B cell (primary cell): ENCODE measurements around the gene PCDHGA2. TPM values are rescaled to one million over a fixed set of nuclear protein-coding genes. Genes with fewer than 3 reads are reported as not detected.
A peak's percentile ranks its signal among the peaks of the same experiment; 100 is the strongest.

Source experiments
- ATAC-seq: fragments of 200-7000 bp; cut with Tn5 transposase; one replicate; pipeline ENCODE4 v1.10.0; 2021; ENCODE audit warnings: low read depth, mild to moderate bottlenecking, moderate number of reproducible peaks, moderate library complexity
- CTCF ChIA-PET: fragments of 350-600 bp; sonication (Branson Sonifier 250); formaldehyde crosslinking; loops from one replicate; lab custom pipeline; 2021; ENCODE audit warnings: antibody characterized with exemption, inconsistent platforms; lab: Charles Lee
- POLR2A ChIA-PET: fragments of 350-600 bp; sonication (Branson Sonifier 250); formaldehyde crosslinking; loops from one replicate; lab custom pipeline; 2021; ENCODE audit warnings: antibody characterized with exemption; lab: Charles Lee
- DNase-seq: peaks from one replicate; pipeline ENCODE4 v3.0.0; 2013
- H2AFZ ChIP-seq: 2 replicates; pipeline ENCODE4 v1.6.1; 2012; ENCODE audit warnings: mild to moderate bottlenecking, low read depth, low read length; ENCODE audit not compliant: insufficient read depth, poor library complexity, severe bottlenecking
- H3K27ac ChIP-seq, 2 donors: 1 replicate in 1 of 2; 2 replicates in 1 of 2; pipeline ENCODE4 v1.5.1; 2012 to 2013; ENCODE audit warnings: low read length in 2 of 2, mild to moderate bottlenecking in 2 of 2, moderate library complexity in 1 of 2
- H3K27me3 ChIP-seq, 4 experiments: fragments of 200-600 bp in 1 of 4; sonication (generic) in 1 of 4; replicated peaks in 1 of 4; 1 replicate in 2 of 4; 2 replicates in 2 of 4; pipeline versions ENCODE4 v1.6.1 to v1.7.0; 2013 to 2016; ENCODE audit warnings: low read length in 3 of 4, mild to moderate bottlenecking in 2 of 4, mixed read lengths in 1 of 4, moderate library complexity in 1 of 4; ENCODE audit not compliant: insufficient read depth in 4 of 4, control insufficient read depth in 3 of 4; ENCODE audit errors: control extremely low read depth in 1 of 4
- H3K36me3 ChIP-seq, 2 experiments: replicated peaks in 1 of 2; 1 replicate in 1 of 2; 2 replicates in 1 of 2; pipeline versions ENCODE4 v1.6.1 to v1.7.1; 2013; ENCODE audit warnings: low read length in 1 of 2; ENCODE audit not compliant: insufficient read depth in 2 of 2, control insufficient read depth in 1 of 2; ENCODE audit errors: control extremely low read depth in 1 of 2, extremely low read depth in 1 of 2
- H3K4me1 ChIP-seq, 2 donors: fragments of 200-600 bp in 1 of 2; sonication (generic) in 1 of 2; 1 replicate in 1 of 2; 2 replicates in 1 of 2; pipeline versions ENCODE4 v1.5.1 to v1.6.1; 2013 to 2017; ENCODE audit warnings: low read length in 2 of 2; ENCODE audit not compliant: control insufficient read depth in 2 of 2, insufficient read depth in 2 of 2
- H3K4me2 ChIP-seq: replicated peaks from 2 replicates; pipeline ENCODE3; 2012; ENCODE audit warnings: mild to moderate bottlenecking, low read depth, low read length; ENCODE audit not compliant: poor library complexity, severe bottlenecking
- H3K4me3 ChIP-seq, 5 experiments: fragments of 200-600 bp in 1 of 5; sonication (generic) in 1 of 5; 1 replicate in 3 of 5; 2 replicates in 2 of 5; pipeline versions ENCODE4 v1.5.1 to v1.7.0; 2011 to 2016; ENCODE audit warnings: low read length in 4 of 5, mild to moderate bottlenecking in 4 of 5, low read depth in 2 of 5, control low read depth in 1 of 5, moderate library complexity in 1 of 5; ENCODE audit not compliant: insufficient read depth in 1 of 5; ENCODE audit errors: control extremely low read depth in 1 of 5, extremely low read depth in 1 of 5
- H3K79me2 ChIP-seq: fragments of 200-600 bp; sonication (generic); one replicate; pipeline ENCODE4 v1.6.0; 2016; ENCODE audit warnings: low read length; ENCODE audit not compliant: control insufficient read depth, insufficient read depth
- H3K9ac ChIP-seq: fragments of 200-600 bp; sonication (generic); 2 replicates; pipeline ENCODE4 v1.6.1; 2017; ENCODE audit warnings: mild to moderate bottlenecking, low read length, moderate library complexity
- H3K9me3 ChIP-seq, 3 donors: one replicate each; pipeline versions ENCODE4 v1.6.1 to v1.7.1; 2013; ENCODE audit warnings: low read length in 2 of 3; ENCODE audit not compliant: control insufficient read depth in 2 of 3, insufficient read depth in 1 of 3; ENCODE audit errors: control extremely low read depth in 1 of 3
- H4K20me1 ChIP-seq: 2 replicates; pipeline ENCODE4 v1.6.0; 2012; ENCODE audit warnings: mild to moderate bottlenecking, low read length; ENCODE audit not compliant: insufficient read depth, control insufficient read depth, poor library complexity, severe bottlenecking
- H3K27ac Mint-ChIP-seq: one replicate; pipeline ENCODE4 v1.8.0; 2021; ENCODE audit warnings: mixed read lengths
- H3K27me3 Mint-ChIP-seq: one replicate; pipeline ENCODE4 v1.8.0; 2021; ENCODE audit warnings: mixed read lengths
- H3K4me1 Mint-ChIP-seq: one replicate; pipeline ENCODE4 v1.8.0; 2021; ENCODE audit warnings: mixed read lengths
- H3K4me3 Mint-ChIP-seq: one replicate; pipeline ENCODE4 v1.8.0; 2021; ENCODE audit warnings: mixed read lengths
- H3K9me3 Mint-ChIP-seq: one replicate; pipeline ENCODE4 v1.8.0; 2022; ENCODE audit warnings: mixed read lengths; ENCODE audit not compliant: insufficient read depth
- EZH2 ChIP-seq: IDR thresholded peaks from 2 replicates; pipeline ENCODE4 v1.6.1; 2012; ENCODE audit warnings: borderline replicate concordance, low read depth, mild to moderate bottlenecking, moderate library complexity, low read length; ENCODE audit not compliant: insufficient read depth, poor library complexity, severe bottlenecking
- WGBS: methylation state at CpG from one replicate; pipeline ENCODE4 v1.1.5; 2013; ENCODE audit warnings: missing lambda C conversion rate; ENCODE audit not compliant: insufficient coverage; 5-methylcytosine and 5-hydroxymethylcytosine counted together
- intact Hi-C: fragments of 100-400 bp; cut with micrococcal nuclease; formaldehyde crosslinking; loops from one replicate; pipeline ENCODE4 v1.10.0; 2022
- polyA minus RNA-seq: library from RNA; depleted of rRNA, polyadenylated mRNA; stranded (reverse); fragments of >200 nt; gene quantifications from 2 replicates; pipeline ENCODE4 v1.2.3, GENCODE V29; 2012
- polyA plus RNA-seq: library from polyadenylated mRNA; depleted of rRNA; stranded (reverse); fragments of >200 nt; gene quantifications from 2 replicates; pipeline ENCODE4 v1.2.3, GENCODE V29; 2012
- total RNA-seq, 2 donors: library from RNA; stranded (reverse); fragments of 120-200 nt in 1 of 2; gene quantifications; 1 replicate in 1 of 2; 2 replicates in 1 of 2; pipeline versions ENCODE4 v1.2.3 to v1.2.4, GENCODE V29; 2013 to 2022
- TF ChIP-seq, protein P1 (sequence below): fragments of 200-600 bp; IDR thresholded peaks from one replicate; pipeline ENCODE4 v1.8.0; 2022; ENCODE audit warnings: antibody characterized with exemption, mild to moderate bottlenecking

Gene PCDHGA2
- 0.07 and 0.29 TPM in 2 replicates for total RNA-seq
- total RNA-seq (2013): 0.07 TPM
- polyA plus RNA-seq: 0.06 and 0.09 TPM in 2 replicates
- 0.09 and 0.14 TPM in 2 replicates for polyA minus RNA-seq

DNA sequence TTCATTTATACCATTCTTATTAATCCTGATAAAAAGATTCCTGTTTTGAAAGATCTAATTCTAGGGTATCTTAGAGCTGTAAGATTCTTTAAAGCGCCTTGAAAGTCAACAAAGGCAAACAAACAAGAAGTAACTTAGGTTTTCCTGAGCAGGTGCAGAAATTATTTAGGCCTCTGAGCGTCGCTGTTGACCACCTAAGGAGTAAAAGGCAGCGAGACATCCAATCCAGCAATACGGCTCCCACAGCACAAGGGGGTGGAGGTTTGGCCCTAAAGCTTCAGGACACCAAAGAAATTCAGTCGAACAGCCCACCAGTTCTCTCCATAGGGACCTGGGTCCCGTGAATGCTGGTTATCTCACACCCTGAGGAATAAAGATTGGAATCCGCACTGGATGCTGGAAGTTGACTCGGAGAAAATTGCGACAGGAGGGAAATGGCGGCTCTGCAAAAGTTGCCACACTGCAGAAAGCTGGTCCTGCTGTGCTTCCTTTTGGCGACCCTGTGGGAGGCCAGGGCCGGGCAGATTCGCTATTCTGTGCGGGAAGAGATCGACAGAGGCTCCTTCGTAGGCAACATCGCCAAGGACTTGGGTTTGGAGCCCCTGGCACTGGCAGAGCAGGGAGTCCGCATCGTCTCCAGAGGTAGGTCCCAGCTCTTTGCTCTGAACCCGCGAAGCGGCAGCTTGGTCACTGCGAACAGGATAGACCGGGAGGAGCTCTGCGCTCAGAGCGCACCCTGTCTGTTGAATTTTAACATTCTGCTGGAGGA, at the start of gene PCDHGA2:
PCDHGA2 (plus strand) TSS at position 223 of the 769 bp plus-strand sequence.
- Histone ChIP-seq H3K79me2 (no peaks in the 10 kb centered on the region), H3K9ac (no peak within 1 kb of the TSS), H3K4me3 (no peak within 1 kb of the TSS), H2AFZ (no peak within 1 kb of the TSS), H3K4me2 (no peak within 1 kb of the TSS), H3K4me1 (peaks cover 0 to 4% of the 10 kb centered on the region in 2 donors), H3K27me3 (peaks cover 0 to 55% (median 47%) of the 10 kb centered on the region in 4 experiments), H3K27ac (no peak within 1 kb of the TSS), H4K20me1 (no peaks in the 10 kb centered on the region), H3K9me3 (peaks cover 5 to 43% (median 35%) of the 10 kb centered on the region in 3 donors), H3K36me3 (no peaks in the 10 kb centered on the region)
- 21% methylated on average over 24 of the region's 27 CpGs for WGBS
- intact Hi-C loops: no loop called here
- Mint-ChIP-seq H3K4me3 (peak within 1 kb of the TSS; percentile 13), H3K4me1 (peaks cover 2% of the 10 kb centered on the region), H3K27me3 (peaks cover 74% of the 10 kb centered on the region), H3K27ac (no peak within 1 kb of the TSS), H3K9me3 (peaks cover 15% of the 10 kb centered on the region)
- CTCF ChIA-PET: interaction anchor here (1.0 kb wide), 1 partner anchor 13 kb away, joined by 3 read pairs; no protein-coding TSS in a partner anchor
- ATAC-seq: no peak
- DNase-seq: no peak
- TF ChIP-seq EZH2: no peak
- TF ChIP-seq, protein P1, sequence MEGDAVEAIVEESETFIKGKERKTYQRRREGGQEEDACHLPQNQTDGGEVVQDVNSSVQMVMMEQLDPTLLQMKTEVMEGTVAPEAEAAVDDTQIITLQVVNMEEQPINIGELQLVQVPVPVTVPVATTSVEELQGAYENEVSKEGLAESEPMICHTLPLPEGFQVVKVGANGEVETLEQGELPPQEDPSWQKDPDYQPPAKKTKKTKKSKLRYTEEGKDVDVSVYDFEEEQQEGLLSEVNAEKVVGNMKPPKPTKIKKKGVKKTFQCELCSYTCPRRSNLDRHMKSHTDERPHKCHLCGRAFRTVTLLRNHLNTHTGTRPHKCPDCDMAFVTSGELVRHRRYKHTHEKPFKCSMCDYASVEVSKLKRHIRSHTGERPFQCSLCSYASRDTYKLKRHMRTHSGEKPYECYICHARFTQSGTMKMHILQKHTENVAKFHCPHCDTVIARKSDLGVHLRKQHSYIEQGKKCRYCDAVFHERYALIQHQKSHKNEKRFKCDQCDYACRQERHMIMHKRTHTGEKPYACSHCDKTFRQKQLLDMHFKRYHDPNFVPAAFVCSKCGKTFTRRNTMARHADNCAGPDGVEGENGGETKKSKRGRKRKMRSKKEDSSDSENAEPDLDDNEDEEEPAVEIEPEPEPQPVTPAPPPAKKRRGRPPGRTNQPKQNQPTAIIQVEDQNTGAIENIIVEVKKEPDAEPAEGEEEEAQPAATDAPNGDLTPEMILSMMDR: no peak
- POLR2A ChIA-PET: no interaction called here

- H3K4me2 ChIP-seq: no peak overlapping the region
- H3K4me3 Mint-ChIP-seq: no peak overlapping the region
- H3K27me3 ChIP-seq: no peaks in the 10 kb centered on the region
- no peaks in the 10 kb centered on the region for H3K4me1 ChIP-seq
- peaks cover 31% of the 10 kb centered on the region for H3K79me2 ChIP-seq
- ChIA-PET CTCF (no interaction called here), POLR2A (no interaction called here)
- H4K20me1 ChIP-seq: no peaks in the 10 kb centered on the region
- H3K4me3 ChIP-seq: no peak overlapping the region
- WGBS: 98% methylated on average over 4 of the region's 4 CpGs
- H3K9me3 Mint-ChIP-seq: peaks cover 19% of the 10 kb centered on the region
- H3K9ac ChIP-seq: no peak overlapping the region
- H3K36me3 ChIP-seq: no peaks in the 10 kb centered on the region
- no peaks in the 10 kb centered on the region for H3K27me3 Mint-ChIP-seq
- DNase-seq (no peak), ATAC-seq (no peak)
- no peaks in the 10 kb centered on the region for H3K4me1 Mint-ChIP-seq
- intact Hi-C loops: no loop called here
- H2AFZ ChIP-seq: no peak overlapping the region
- H3K27ac Mint-ChIP-seq: no peak overlapping the region
- TF ChIP-seq EZH2: no peak
- TF ChIP-seq, protein P1: no peak
- H3K9me3 ChIP-seq: peaks cover 7 to 74% (median 71%) of the 10 kb centered on the region in 3 donors
- H3K27ac ChIP-seq: no peak overlapping the region
These were observed 40.2 kb upstream of the PCDHGA2 start for GRCh38 chr5:141298376-141298775.
